ENCODE data around the gene ENAH. TPM values are rescaled to one million over a fixed set of nuclear protein-coding genes. Genes with fewer than 3 reads are reported as not detected.
A peak's percentile ranks its signal among the peaks of the same experiment; 100 is the strongest.

ENAH gene
- total and polyA plus RNA-seq, 2 experiments from 2014 or later, result 109 to 184 TPM

GRCh38 chr1:225567789-225568188 is 85.1 kb downstream of the ENAH start:
- Histone ChIP-seq H3K36me3 (ENCODE audit: insufficient read depth) (0 out of 2 replicates have a peak, but pooled peaks cover 2% of the 10 kb centered on the region), H3K4me3 (no peak overlapping the region), H4K20me1 (replicated peaks; ENCODE audit: insufficient read depth) (peaks cover 31% of the 10 kb centered on the region), H3K4me1 (ENCODE audit: insufficient read depth) (peaks cover 14% of the 10 kb centered on the region), H3K27me3 (ENCODE audit: insufficient read depth) (no peaks in the 10 kb centered on the region), H2AFZ (no peak overlapping the region), H3K27ac (ENCODE audit: low read depth) (no peak overlapping the region), H3K4me2 (no peak overlapping the region), H3K9me2 (ENCODE audit: insufficient read depth) (no peaks in the 10 kb centered on the region), H3K79me2 (replicated peaks; ENCODE audit: insufficient read depth) (peaks cover 96% of the 10 kb centered on the region), H3F3A (replicated peaks; ENCODE audit: low read depth) (0 out of 2 replicates have a peak, but pooled peaks cover 3% of the 10 kb centered on the region)
- H3K9me3 Mint-ChIP-seq, result no peaks in the 10 kb centered on the region
- H3K36me3 Mint-ChIP-seq (ENCODE audit: low read depth), result peaks cover 32% of the 10 kb centered on the region
- H3K27ac Mint-ChIP-seq, result no peak overlapping the region
- H3K4me1 Mint-ChIP-seq, result peaks cover 41% of the 10 kb centered on the region
- no peak overlapping the region for H3K4me3 Mint-ChIP-seq
- ATAC-seq, result peak; percentile 57
- peaks cover 11% of the 10 kb centered on the region for H3K27me3 Mint-ChIP-seq (ENCODE audit: insufficient read depth, low read depth, poor library complexity)
- no peak for TF ChIP-seq CREB1 (CRISPR knock-in tag; IDR thresholded peaks at IDR 0.05; ENCODE audit: low read depth)
- TF ChIP-seq CTCF (conservative IDR thresholded peaks at IDR 0.05; ENCODE audit: low read depth in 2 of 2), result peak; percentile 48 to 52
- no peak for TF ChIP-seq STAT1 (IDR thresholded peaks at IDR 0.05; ENCODE audit: unreplicated experiment)
- TF ChIP-seq ZNF331 (CRISPR knock-in tag; IDR thresholded peaks at IDR 0.05; ENCODE audit: low read depth), result no peak
- peak; percentile 60 for DNase-seq (ENCODE audit: low spot score)

GRCh38 chr1:225565847-225566246 is 87.1 kb downstream of the ENAH start:
- Histone ChIP-seq H3K27ac (ENCODE audit: low read depth) (peak overlapping the region; percentile 80), H3K4me1 (ENCODE audit: insufficient read depth) (peaks cover 14% of the 10 kb centered on the region), H3K4me3 (no peak overlapping the region), H3K27me3 (ENCODE audit: insufficient read depth) (no peaks in the 10 kb centered on the region), H3K79me2 (replicated peaks; ENCODE audit: insufficient read depth) (peaks cover 88% of the 10 kb centered on the region), H3F3A (replicated peaks; ENCODE audit: low read depth) (0 out of 2 replicates have a peak, but pooled peaks cover 3% of the 10 kb centered on the region), H3K36me3 (ENCODE audit: insufficient read depth) (0 out of 2 replicates have a peak, but pooled peaks cover 5% of the 10 kb centered on the region), H2AFZ (no peak overlapping the region), H3K4me2 (no peak overlapping the region), H3K9me2 (ENCODE audit: insufficient read depth) (no peaks in the 10 kb centered on the region), H4K20me1 (replicated peaks; ENCODE audit: insufficient read depth) (peaks cover 19% of the 10 kb centered on the region)
- peak overlapping the region; percentile 79; the same call in 1 of the 2 replicates for H3K27ac Mint-ChIP-seq
- no peak overlapping the region for H3K4me3 Mint-ChIP-seq
- peaks cover 29% of the 10 kb centered on the region for H3K4me1 Mint-ChIP-seq
- H3K36me3 Mint-ChIP-seq (ENCODE audit: low read depth), result peaks cover 36% of the 10 kb centered on the region
- DNase-seq (ENCODE audit: low spot score) (no peak), ATAC-seq (peak; percentile 49)
- TF ChIP-seq ZNF331 (CRISPR knock-in tag; IDR thresholded peaks at IDR 0.05; ENCODE audit: low read depth), result no peak
- TF ChIP-seq ZNF462 (CRISPR knock-in tag; IDR thresholded peaks at IDR 0.05), result no peak
- no peak for TF ChIP-seq POLR2AphosphoS5 (IDR thresholded peaks at IDR 0.05; ENCODE audit: low read depth)
- TF ChIP-seq EZH2phosphoT487 (IDR thresholded peaks at IDR 0.05; ENCODE audit: unreplicated experiment), result no peak
- no peak for TF ChIP-seq REST (IDR thresholded peaks at IDR 0.05; ENCODE audit: unreplicated experiment)
- TF ChIP-seq JUNB (IDR thresholded peaks at IDR 0.05; ENCODE audit: unreplicated experiment), result no peak
- H3K9me3 Mint-ChIP-seq, result no peaks in the 10 kb centered on the region
- H3K27me3 Mint-ChIP-seq (ENCODE audit: insufficient read depth, low read depth, poor library complexity), result peaks cover 9% of the 10 kb centered on the region
